GM18907 (cell line): ENCODE measurements around the gene TM4SF4.
A peak's percentile ranks its signal among the peaks of the same experiment; 100 is the strongest.

Experiments
- ATAC-seq: cut with Tn5 transposase; IDR thresholded peaks from one replicate; pipeline ENCODE4 v1.9.1; 2021; ENCODE audit warnings: mild to moderate bottlenecking, moderate library complexity; ENCODE audit not compliant: unreplicated experiment

TM4SF4 gene

GRCh38 chr3:149480326-149481017, 6.0 kb downstream of the TM4SF4 start:
- ATAC-seq, result peak; percentile 98

- no peak for ATAC-seq
Observed at GRCh38 chr3:149481056-149481455, 6.6 kb downstream of the TM4SF4 start.

GRCh38 chr3:149481491-149481890, 7.0 kb downstream of the TM4SF4 start:
- no peak for ATAC-seq

- no peak for ATAC-seq
Observed at GRCh38 chr3:149486726-149487125, 12.2 kb downstream of the TM4SF4 start.

- ATAC-seq, result no peak
Observed at GRCh38 chr3:149487598-149488197, 13.2 kb downstream of the TM4SF4 start.

- no peak for ATAC-seq
Observed at GRCh38 chr3:149489060-149489690, 14.7 kb downstream of the TM4SF4 start.

- no peak for ATAC-seq
Observed at GRCh38 chr3:149490260-149490971, 15.9 kb downstream of the TM4SF4 start.

- no peak for ATAC-seq
Observed at GRCh38 chr3:149493315-149494021, 19.0 kb downstream of the TM4SF4 start.

- ATAC-seq, result no peak
Observed at GRCh38 chr3:149494022-149494758, 19.7 kb downstream of the TM4SF4 start.

- ATAC-seq, result no peak
Observed at GRCh38 chr3:149494759-149495580, 20.5 kb downstream of the TM4SF4 start.

- ATAC-seq, result no peak
Observed at GRCh38 chr3:149495581-149496125, 21.2 kb downstream of the TM4SF4 start.

GRCh38 chr3:149496891-149497290, 22.4 kb downstream of the TM4SF4 start:
- ATAC-seq, result no peak

GRCh38 chr3:149497966-149498670, 23.6 kb downstream of the TM4SF4 start:
- ATAC-seq, result no peak

GRCh38 chr3:149501524-149501923, 27.0 kb downstream of the TM4SF4 start:
- ATAC-seq, result no peak

GRCh38 chr3:149502438-149502837, 27.9 kb downstream of the TM4SF4 start:
- ATAC-seq, result no peak

- ATAC-seq, result no peak
Observed at GRCh38 chr3:149506540-149506939, 32.0 kb downstream of the TM4SF4 start.

GRCh38 chr3:149506965-149507364, 32.5 kb downstream of the TM4SF4 start:
- no peak for ATAC-seq

GRCh38 chr3:149507491-149508324, 33.2 kb downstream of the TM4SF4 start:
- ATAC-seq, result peak; percentile 63
